ENCODE results near the gene DNA2. TPM values are rescaled to one million over a fixed set of nuclear protein-coding genes. Genes with fewer than 3 reads are reported as not detected.
A peak's percentile ranks its signal among the peaks of the same experiment; 100 is the strongest.

DNA2 gene
- total and polyA plus RNA-seq, 2 of the 13 experiments (the other 11 are each of a cell fraction or from before 2014, with no cell fraction given): 4.8 to 27.3 TPM

DNA sequence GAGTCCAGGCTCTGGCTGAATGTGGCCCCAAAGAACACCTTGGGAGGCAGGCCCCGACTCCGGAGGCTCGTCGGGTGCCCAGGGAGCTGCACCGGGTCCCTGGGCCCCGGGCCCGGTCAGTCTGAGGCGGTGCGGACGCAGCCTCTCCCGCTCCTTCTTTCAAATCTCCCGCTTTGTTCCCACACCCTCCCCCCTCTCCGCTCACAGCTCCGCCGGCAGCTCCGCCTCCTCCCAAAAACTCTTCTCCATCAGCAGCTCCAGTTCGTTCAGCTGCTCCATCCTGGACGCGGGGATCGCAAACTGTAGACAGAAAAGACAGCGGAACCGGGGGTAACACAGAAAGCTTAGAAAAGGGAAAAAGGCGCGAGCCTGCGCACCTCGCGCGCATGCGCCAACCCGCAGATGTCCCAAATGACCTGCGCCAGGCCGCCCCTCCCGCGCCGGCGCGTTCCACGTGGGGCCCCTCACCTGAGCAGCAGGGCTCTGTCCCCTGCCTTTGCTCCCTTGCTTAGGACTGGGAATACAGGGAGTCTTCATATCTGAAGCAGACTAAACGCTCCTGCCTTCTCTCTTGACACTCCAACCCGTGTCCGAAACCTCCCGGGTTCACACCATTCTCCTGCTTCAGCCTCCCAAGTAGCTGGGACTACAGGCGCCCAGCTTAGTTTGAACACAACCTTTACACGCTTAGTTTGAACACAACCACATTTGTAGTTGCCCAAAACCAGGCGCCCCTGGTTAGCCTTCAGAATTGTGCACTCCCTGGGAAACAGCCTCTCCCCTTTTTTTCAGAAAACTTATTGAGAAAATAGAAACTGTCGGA is at the start of gene DNA2 (continued):
- no peak for TF ChIP-seq CBFB (CRISPR knock-in tag; IDR thresholded peaks at IDR 0.05)
- no peak for TF ChIP-seq SRF (IDR thresholded peaks at IDR 0.05; ENCODE audit: low read depth, low read length)
- TF ChIP-seq, protein P1, sequence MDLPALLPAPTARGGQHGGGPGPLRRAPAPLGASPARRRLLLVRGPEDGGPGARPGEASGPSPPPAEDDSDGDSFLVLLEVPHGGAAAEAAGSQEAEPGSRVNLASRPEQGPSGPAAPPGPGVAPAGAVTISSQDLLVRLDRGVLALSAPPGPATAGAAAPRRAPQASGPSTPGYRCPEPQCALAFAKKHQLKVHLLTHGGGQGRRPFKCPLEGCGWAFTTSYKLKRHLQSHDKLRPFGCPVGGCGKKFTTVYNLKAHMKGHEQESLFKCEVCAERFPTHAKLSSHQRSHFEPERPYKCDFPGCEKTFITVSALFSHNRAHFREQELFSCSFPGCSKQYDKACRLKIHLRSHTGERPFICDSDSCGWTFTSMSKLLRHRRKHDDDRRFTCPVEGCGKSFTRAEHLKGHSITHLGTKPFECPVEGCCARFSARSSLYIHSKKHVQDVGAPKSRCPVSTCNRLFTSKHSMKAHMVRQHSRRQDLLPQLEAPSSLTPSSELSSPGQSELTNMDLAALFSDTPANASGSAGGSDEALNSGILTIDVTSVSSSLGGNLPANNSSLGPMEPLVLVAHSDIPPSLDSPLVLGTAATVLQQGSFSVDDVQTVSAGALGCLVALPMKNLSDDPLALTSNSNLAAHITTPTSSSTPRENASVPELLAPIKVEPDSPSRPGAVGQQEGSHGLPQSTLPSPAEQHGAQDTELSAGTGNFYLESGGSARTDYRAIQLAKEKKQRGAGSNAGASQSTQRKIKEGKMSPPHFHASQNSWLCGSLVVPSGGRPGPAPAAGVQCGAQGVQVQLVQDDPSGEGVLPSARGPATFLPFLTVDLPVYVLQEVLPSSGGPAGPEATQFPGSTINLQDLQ (CRISPR knock-in tag; IDR thresholded peaks at IDR 0.05): 0 out of 2 replicates have a peak, but pooled peaks have one; percentile 38
- TF ChIP-seq PCBP2 (optimal IDR thresholded peaks at IDR 0.05; ENCODE audit: low read depth, low read length, poor library complexity, severe bottlenecking): no peak
- TF ChIP-seq ZNF33A (CRISPR knock-in tag; IDR thresholded peaks at IDR 0.05; ENCODE audit: borderline replicate concordance): no peak
- no peak for TF ChIP-seq GPN1 (CRISPR knock-in tag; IDR thresholded peaks at IDR 0.05; ENCODE audit: borderline replicate concordance)
- TF ChIP-seq SMYD3 (CRISPR knock-in tag; IDR thresholded peaks at IDR 0.05): no peak
- TF ChIP-seq GLI4 (CRISPR knock-in tag; IDR thresholded peaks at IDR 0.05; ENCODE audit: borderline replicate concordance): 0 out of 2 replicates have a peak, but pooled peaks have one; percentile 30
- peak; percentile 83; the same call in 1 of the 2 replicates for TF ChIP-seq CAMTA2 (CRISPR knock-in tag; IDR thresholded peaks at IDR 0.05; ENCODE audit: borderline replicate concordance)
- TF ChIP-seq CCDC6 (CRISPR knock-in tag; IDR thresholded peaks at IDR 0.05): peak; percentile 84; the same call in 1 of the 2 replicates
- TF ChIP-seq, protein P2, sequence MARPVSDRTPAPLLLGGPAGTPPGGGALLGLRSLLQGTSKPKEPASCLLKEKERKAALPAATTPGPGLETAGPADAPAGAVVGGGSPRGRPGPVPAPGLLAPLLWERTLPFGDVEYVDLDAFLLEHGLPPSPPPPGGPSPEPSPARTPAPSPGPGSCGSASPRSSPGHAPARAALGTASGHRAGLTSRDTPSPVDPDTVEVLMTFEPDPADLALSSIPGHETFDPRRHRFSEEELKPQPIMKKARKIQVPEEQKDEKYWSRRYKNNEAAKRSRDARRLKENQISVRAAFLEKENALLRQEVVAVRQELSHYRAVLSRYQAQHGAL (CRISPR knock-in tag; IDR thresholded peaks at IDR 0.05; ENCODE audit: not compliant biosample characterization): no peak
- TF ChIP-seq NFE2 (CRISPR knock-in tag; IDR thresholded peaks at IDR 0.05): no peak
- TF ChIP-seq ZNF20 (CRISPR knock-in tag; IDR thresholded peaks at IDR 0.05): peak; percentile 79; the same call in 1 of the 2 replicates
- no peak for TF ChIP-seq TSC22D2 (CRISPR knock-in tag; IDR thresholded peaks at IDR 0.05; ENCODE audit: borderline replicate concordance)
- no peak for TF ChIP-seq CEBPG (CRISPR knock-in tag; IDR thresholded peaks at IDR 0.05)
- no peak for TF ChIP-seq MYNN (CRISPR knock-in tag; IDR thresholded peaks at IDR 0.05; ENCODE audit: low read depth)
- TF ChIP-seq, protein P3, sequence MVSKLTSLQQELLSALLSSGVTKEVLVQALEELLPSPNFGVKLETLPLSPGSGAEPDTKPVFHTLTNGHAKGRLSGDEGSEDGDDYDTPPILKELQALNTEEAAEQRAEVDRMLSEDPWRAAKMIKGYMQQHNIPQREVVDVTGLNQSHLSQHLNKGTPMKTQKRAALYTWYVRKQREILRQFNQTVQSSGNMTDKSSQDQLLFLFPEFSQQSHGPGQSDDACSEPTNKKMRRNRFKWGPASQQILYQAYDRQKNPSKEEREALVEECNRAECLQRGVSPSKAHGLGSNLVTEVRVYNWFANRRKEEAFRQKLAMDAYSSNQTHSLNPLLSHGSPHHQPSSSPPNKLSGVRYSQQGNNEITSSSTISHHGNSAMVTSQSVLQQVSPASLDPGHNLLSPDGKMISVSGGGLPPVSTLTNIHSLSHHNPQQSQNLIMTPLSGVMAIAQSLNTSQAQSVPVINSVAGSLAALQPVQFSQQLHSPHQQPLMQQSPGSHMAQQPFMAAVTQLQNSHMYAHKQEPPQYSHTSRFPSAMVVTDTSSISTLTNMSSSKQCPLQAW (CRISPR knock-in tag; IDR thresholded peaks at IDR 0.05): peak; percentile 89
- TF ChIP-seq, protein P4, sequence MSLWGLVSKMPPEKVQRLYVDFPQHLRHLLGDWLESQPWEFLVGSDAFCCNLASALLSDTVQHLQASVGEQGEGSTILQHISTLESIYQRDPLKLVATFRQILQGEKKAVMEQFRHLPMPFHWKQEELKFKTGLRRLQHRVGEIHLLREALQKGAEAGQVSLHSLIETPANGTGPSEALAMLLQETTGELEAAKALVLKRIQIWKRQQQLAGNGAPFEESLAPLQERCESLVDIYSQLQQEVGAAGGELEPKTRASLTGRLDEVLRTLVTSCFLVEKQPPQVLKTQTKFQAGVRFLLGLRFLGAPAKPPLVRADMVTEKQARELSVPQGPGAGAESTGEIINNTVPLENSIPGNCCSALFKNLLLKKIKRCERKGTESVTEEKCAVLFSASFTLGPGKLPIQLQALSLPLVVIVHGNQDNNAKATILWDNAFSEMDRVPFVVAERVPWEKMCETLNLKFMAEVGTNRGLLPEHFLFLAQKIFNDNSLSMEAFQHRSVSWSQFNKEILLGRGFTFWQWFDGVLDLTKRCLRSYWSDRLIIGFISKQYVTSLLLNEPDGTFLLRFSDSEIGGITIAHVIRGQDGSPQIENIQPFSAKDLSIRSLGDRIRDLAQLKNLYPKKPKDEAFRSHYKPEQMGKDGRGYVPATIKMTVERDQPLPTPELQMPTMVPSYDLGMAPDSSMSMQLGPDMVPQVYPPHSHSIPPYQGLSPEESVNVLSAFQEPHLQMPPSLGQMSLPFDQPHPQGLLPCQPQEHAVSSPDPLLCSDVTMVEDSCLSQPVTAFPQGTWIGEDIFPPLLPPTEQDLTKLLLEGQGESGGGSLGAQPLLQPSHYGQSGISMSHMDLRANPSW (CRISPR knock-in tag; IDR thresholded peaks at IDR 0.05; ENCODE audit: borderline replicate concordance): no peak; the same call in 1 of the 2 replicates
- TF ChIP-seq ZNF484 (CRISPR knock-in tag; IDR thresholded peaks at IDR 0.05; ENCODE audit: borderline replicate concordance, low read depth): 0 out of 2 replicates have a peak, but pooled peaks have one; percentile 40

All from HepG2 (cell line).